HCT116 (cell line): ENCODE measurements around the gene KCNS3.

Source experiments
- ELF1 ChIP-seq: IDR thresholded peaks from 2 replicates; pipeline ENCODE4 v1.6.1; 2012; ENCODE audit warnings: low read depth, borderline replicate concordance
- POLR2AphosphoS5 ChIP-seq: IDR thresholded peaks from 2 replicates; pipeline ENCODE4 v1.6.1; 2011; ENCODE audit warnings: mild to moderate bottlenecking, low read depth, low read length, moderate library complexity
- SIN3A ChIP-seq: IDR thresholded peaks from 2 replicates; pipeline ENCODE4 v1.6.1; 2012; ENCODE audit warnings: low read depth

DNA sequence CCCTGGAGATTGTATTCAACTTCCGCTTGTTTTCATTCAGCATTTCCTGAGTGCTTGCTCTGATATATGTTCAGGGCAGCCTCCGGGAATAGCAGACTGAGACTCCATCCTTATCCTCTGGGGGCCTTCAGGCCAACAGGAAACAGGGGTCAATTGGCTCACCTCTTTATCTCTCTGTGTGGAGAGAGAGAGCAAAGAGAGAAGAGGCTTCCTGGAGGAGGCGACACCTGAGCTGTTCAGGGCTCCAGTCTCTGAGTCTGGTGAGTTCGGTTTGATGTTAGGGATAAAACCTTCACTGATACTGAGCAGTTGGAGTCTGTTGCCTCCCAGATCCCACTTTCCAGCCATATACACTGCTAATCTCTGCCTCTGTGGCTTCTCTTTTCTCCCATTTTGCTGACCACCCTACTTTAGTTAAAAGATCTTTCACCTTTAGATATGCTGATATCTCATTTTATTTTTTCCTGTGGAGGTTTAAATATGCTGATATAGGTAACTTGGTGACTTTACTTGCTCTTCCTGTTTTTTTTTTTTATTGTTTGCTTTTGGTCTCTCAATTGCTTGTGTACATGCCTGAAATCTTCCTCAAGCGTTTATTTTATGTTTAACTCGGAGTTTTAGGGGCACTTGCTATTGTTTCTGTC is 56.9 kb downstream of the KCNS3 start:
- TF ChIP-seq POLR2AphosphoS5: no peak
- TF ChIP-seq SIN3A: no peak
- TF ChIP-seq ELF1: no peak
